HG02884 (cell line): Measurements from ENCODE around the gene STK24.
A peak's percentile ranks its signal among the peaks of the same experiment; 100 is the strongest.

Experiments
- ATAC-seq: cut with Tn5 transposase; IDR thresholded peaks from one replicate; pipeline ENCODE4 v1.9.1; 2021; ENCODE audit warnings: mild to moderate bottlenecking, moderate library complexity; ENCODE audit not compliant: unreplicated experiment

The STK24 gene

GRCh38 chr13:98514288-98514687, 62.6 kb downstream of the STK24 start:
- ATAC-seq, result no peak

DNA sequence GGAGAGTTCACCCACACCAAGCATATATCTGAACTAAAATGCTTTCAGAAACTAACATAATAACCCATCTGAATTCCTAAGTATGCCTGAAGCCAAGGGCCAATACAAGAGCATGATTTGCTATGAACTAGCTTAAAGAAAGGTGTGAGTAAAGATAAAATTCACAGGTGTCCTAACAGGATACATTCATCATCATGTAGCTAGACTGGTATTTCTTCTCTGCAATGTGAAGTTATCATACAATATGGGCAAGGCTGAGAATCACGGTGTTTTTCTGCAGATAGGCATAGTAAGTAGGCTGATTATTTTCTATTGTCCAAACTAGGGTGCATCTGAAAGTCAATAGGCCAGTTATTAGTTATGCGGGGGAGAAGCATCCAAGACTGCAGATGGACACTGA, 63.1 kb downstream of the STK24 start:
- no peak for ATAC-seq

- no peak for ATAC-seq
Measured at GRCh38 chr13:98512774-98513665, 63.9 kb downstream of the STK24 start.

- no peak for ATAC-seq
Measured at GRCh38 chr13:98511435-98511834, 65.5 kb downstream of the STK24 start.

DNA sequence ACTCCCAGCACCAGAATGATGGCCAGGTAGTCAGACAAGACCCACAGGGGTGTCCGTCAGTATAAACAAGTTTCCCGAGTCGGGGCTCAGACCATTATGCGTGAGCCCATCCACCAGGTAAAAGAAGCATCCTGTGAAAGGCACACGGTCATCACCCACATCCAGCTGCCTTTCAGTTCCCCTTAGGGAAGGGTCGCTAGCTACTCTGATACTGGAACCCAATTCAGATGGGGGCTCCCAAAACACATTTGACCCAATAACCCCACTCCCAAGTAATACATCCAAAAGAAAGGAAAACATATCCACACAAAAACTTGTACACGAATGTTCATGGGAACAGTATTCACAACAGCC, 66.8 kb downstream of the STK24 start:
- no peak for ATAC-seq

DNA sequence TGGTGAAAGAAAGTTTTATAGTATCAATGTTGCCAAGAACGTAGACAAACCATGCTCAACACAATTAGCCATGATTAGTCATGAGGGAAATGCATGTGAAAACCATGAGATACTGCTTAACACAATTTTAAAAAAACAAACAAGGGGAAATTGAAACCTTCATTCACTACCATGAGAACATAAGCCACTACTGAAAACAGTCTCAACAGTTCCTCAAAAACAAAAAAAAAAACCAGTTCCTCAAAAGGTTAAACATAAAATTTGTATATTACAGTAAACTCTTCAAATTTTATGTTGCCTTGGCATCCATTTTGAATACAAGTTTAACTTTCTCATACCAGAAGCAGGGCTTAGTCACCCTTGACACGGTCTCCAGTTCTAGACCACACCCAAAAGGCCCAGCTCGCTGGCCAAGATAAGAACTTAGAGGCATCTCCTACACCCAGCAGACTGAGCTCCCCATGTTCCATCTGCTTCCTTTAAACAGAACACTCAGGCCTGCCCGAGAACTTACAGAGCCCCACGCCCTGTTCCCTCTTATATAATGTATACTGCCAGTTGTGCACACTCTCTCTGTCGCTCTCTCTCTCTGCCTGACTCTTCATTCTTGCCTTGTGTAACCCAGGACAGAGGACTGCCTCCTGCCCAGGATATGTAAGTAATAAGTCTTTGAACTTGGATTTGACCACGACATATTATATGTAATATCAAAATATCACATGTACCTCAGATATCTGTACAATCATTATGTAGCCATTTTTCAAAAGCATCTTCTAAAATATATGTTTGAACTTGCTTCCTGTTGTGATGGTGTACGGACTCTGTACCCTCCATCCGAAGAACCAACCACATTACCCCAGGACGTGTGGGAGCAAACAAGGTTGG, 67.4 kb downstream of the STK24 start:
- peak; percentile 51 for ATAC-seq

- ATAC-seq, result no peak
Measured at GRCh38 chr13:98508685-98509084, 68.2 kb downstream of the STK24 start.

DNA sequence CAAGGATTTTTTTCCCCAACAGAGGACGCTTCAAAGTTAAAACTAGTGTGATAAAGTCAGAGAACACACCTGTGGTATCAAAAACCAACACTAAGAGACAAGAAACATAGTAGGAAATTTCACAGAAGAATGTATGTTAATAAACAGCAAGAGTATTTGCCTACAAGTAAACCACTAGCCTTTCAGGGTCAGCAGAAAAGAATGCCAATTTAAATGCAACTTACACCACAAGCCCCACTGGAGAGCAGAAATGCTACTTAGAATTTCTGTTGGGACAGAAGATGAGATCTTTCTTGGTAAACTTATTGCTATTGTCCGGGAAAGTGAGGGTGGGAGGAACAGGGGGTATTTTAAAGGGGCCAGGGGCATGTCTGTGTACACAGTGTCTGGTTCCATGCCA, 68.6 kb downstream of the STK24 start:
- ATAC-seq, result no peak

GRCh38 chr13:98507282-98507797, 69.6 kb downstream of the STK24 start:
- ATAC-seq, result no peak

DNA sequence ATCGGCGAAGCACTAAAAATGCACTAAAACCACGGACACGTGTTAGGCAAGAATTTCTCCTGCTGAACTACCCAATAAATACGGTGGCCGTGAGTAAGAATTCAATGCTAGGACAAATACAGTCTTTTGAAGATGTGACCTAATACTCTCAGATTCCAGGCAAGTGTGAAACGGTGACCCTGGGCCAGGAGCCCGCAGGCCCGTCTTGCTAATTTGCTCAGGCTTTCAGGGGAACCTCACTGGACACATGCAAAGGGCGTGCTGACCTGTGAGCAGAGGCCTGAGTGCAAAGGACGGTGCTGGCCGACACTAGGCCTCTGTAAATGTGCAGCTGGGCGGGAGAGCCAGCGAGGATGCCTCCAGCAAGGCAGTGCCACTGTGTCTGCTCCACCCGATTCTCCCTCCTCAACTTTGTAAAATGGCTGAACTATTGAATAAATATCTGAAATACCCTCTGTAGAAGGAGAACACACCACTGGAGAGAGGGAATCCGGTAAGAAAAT, 70.1 kb downstream of the STK24 start:
- no peak for ATAC-seq

- no peak for ATAC-seq
Measured at GRCh38 chr13:98506322-98506721, 70.6 kb downstream of the STK24 start.

- no peak for ATAC-seq
Measured at GRCh38 chr13:98505217-98505616, 71.7 kb downstream of the STK24 start.

DNA sequence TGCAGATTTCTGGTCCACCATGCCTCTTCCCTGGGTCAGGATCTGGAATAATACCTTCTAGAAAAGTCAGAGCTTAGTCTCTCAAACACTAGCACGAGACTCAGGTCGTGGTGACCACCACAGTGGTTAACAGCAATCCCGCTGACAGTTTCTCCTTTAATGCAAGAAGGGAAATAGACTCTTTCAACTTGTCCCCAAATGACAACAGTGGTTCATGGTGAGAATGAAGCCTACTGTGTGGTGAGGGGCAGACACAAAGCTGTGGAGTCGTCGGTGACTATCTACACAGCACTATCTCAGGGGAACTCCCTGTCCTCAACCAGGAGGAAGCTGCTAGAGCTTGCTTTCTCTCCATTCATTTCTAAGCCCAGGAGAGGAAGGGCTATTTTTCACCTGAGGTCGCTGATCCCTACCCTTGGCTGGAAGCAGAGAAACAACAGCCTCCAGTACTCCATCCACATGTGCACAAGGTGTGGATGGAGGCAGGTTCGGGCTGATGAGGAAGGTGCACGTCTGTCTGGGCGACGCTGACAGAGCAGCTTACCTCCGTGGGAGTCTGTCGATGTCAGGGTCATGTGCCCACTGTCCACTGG, 72.4 kb downstream of the STK24 start:
- ATAC-seq, result peak; percentile 35

GRCh38 chr13:98504029-98504351, 72.9 kb downstream of the STK24 start:
- no peak for ATAC-seq

DNA sequence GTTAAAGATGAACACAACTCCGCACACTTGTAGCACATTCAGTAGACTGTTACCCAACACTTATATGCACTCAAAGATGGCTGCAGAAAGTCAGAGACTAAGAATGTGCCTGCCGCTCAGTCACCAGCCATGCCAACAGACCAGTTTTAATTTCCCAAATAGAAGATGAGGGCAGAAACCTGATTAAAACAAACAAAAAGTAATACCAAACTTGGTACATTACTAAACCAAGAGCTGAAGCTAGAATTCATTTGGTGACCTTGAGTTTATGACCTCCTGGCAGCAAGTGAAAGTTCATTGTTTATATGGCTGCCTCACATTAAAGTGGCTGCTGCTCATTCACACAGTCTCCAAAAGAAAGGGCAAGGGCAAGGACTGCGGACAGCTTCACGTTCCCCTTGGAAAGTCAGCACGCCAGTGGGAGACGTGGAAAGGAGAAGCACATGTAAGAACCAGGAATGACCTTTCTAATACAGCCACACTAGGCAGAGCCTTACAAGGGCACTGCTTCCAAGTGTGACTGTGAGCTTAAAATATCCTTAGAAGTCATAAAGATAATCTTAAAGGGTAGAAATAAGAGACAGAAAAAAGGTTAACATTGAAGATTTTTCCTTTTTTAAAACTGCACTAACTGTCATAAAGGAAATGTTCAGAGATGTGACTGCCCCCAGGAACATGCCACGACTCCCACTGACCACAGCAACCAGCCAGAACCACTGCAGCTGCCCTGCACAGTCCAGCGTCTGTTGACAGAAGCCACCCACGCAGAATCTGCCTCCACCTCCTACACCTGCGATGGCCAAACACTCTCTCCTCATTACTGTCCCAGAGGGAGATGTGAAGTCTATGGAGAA, 73.5 kb downstream of the STK24 start:
- no peak for ATAC-seq

- ATAC-seq, result peak; percentile 84
Measured at GRCh38 chr13:98500963-98501421, 75.9 kb downstream of the STK24 start.

- no peak for ATAC-seq
Measured at GRCh38 chr13:98496966-98497365, 79.9 kb downstream of the STK24 start.

DNA sequence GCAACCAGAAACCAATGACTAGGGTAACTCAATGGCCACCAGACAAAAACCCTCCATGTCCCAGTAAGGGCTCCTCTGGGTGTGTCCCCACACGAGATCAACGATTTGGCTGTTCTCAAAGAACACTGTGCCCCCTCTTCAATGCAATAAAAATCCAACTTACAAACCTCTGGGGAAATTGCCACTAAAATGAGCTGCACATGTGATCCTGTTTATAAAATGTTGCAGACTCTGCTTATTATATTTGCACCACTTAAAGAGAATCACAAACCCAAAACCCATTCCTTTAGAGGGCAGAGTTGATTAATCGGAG, 80.5 kb downstream of the STK24 start:
- no peak for ATAC-seq

DNA sequence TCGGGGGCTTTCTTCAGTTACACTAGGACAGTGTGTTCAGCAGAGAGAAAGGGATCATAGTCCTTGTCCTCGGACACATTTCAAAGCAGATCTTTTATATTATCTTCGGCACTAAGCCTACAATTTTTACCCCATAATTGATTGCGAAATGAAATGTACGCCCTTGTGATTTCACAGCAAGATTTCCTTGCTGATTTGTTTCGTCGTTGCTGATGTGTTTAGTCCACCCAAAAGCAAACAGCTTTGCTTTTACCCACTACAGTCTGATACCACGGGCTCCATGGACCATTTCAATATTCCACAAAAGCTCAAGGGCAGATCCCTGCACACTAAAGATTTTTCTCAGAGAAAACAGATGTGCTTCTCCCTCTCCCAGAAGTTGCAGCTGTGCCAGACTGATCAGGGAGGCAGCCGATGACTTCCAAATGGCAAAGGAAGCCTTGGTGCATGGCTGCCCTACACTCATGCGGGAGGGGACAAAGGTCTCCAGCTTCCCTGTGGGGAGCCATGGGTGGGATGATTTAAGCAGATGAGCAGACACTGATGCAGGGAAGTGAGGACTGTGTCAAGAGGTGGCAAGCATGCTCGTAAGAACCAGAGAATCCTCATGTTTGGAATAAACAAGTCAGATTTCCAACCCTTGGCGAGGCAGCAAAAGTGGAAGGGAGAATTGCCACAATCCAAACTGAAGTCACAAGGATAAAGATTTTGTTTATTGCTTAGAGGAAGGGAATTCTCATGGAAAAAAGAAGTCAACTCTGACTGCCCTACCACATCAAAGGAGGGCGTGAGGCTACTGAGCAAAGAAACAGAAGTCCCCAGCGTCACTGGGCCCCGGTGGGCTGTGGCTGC, 81.1 kb downstream of the STK24 start:
- ATAC-seq, result no peak

DNA sequence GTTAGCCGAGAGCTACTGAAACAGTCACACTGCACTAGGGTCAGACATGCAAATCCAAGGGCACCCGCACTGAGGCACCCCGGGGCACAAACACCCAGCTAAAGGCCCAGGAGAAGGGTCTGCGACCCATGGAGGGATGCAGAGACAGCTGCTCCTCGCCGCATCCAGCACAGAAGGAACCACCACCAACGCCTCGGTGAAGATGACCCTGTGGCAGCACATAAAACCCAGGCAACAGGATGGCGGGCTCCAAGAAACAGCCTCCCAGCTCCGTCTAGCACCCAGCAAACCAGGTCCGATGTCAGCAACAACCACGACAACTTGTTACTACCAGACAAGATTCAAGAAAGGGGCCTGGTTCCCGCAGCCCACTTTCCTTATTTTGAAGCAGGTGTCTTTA, 82.1 kb downstream of the STK24 start:
- ATAC-seq, result no peak
